ENCODE data around the gene CNGA3.

Gene CNGA3

DNA sequence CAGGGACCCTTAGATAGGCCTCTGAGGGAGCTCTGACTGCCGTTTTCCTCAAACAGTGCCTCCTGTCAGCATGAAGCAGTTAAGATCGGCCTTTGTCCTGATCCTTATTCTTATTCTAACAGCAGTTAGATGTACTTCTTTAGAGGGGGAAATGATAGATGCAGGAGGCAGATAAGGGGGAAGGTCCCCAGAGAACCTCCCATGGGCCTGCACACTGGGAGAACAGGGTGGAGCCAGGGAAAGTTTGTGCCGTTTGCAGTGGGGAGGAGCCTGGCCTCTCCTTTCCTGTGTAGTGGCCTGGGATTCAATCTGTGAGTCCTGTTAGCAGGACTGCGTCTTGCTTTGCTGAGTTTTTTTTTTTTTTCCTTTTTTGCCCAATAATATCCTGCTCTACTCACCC, 90.5 kb downstream of the CNGA3 start:
- ChIA-PET CTCF (no interaction called here), POLR2A (no interaction called here)
- Histone ChIP-seq H3K9me3 (ENCODE audit: control insufficient read depth, insufficient read depth, low read depth, low read length) (no peaks in the 10 kb centered on the region), H3K36me3 (ENCODE audit: control insufficient read depth in 2 of 2, insufficient read depth in 1 of 2, low read length in 2 of 2) (no peaks in the 10 kb centered on the region), H3K4me1 (ENCODE audit: control insufficient read depth, insufficient read depth, low read length) (no peaks in the 10 kb centered on the region), H3K4me3 (ENCODE audit: low read depth, low read length) (no peak overlapping the region), H3K27ac (ENCODE audit: extremely low read depth, low read depth, low read length) (no peak overlapping the region)
- TF ChIP-seq ZNF48 (tag by site-specific recombination; IDR thresholded peaks at IDR 0.05), result no peak
- TF ChIP-seq, protein P1, sequence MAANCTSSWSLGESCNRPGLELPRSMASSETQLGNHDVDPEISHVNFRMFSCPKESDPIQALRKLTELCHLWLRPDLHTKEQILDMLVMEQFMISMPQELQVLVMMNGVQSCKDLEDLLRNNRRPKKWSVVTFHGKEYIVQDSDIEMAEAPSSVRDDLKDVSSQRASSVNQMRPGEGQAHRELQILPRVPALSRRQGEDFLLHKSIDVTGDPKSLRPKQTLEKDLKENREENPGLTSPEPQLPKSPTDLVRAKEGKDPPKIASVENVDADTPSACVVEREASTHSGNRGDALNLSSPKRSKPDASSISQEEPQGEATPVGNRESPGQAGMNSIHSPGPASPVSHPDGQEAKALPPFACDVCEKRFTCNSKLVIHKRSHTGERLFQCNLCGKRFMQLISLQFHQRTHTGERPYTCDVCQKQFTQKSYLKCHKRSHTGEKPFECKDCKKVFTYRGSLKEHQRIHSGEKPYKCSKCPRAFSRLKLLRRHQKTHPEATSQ (tag by site-specific recombination; IDR thresholded peaks at IDR 0.05), result no peak

DNA sequence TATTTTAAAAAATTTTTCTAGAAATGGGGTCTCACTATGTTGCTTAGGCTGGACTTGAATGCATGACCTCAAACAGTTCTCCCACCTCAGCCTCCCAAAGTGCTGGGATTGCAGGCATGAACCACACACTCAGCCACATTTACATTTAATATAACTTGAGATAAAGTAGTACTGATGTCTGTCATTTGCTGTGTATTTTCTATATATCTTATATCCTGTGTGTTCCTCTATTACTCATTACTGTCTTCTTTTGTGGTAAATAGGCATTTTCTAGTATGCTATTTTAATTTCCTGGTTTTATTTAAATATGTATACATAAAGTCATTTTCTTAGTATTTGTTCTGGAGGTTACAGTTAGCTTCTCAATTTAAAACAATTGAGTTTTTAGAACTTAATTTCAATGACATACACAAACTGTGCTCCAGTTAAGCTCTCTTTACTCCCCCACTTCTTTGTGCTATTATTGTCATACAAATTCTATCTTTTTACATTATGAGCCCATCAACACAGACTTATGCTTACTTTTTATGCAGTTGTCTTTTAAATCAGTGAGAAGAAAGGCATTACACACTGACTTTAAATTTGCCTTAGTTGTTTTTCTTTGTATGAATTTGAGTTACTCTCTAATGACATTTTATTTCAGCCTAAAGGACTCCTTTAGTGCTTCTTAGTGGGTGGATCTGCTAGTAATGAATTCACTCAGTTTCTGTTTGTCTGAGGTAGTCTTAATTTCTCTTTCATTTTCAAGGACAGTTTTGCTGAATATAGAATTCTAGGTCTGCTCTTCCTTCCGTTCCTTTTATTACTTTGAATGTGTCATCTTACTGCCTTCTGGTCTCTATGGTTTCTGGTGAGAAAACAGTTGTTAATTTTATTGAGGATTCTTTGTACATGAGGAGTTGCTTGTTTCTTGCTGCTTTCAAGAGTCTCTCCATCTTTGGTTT, 92.2 kb downstream of the CNGA3 start:
- TF ChIP-seq ZNF530 (tag by site-specific recombination; IDR thresholded peaks at IDR 0.05; ENCODE audit: low read depth) (no peak), SETDB1 (IDR thresholded peaks at IDR 0.05; ENCODE audit: insufficient read length, low read length) (peak; percentile 71)
- TF ChIP-seq, protein P2, sequence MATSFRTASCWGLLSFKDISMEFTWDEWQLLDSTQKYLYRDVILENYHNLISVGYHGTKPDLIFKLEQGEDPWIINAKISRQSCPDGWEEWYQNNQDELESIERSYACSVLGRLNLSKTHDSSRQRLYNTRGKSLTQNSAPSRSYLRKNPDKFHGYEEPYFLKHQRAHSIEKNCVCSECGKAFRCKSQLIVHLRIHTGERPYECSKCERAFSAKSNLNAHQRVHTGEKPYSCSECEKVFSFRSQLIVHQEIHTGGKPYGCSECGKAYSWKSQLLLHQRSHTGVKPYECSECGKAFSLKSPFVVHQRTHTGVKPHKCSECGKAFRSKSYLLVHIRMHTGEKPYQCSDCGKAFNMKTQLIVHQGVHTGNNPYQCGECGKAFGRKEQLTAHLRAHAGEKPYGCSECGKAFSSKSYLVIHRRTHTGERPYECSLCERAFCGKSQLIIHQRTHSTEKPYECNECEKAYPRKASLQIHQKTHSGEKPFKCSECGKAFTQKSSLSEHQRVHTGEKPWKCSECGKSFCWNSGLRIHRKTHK (tag by site-specific recombination; IDR thresholded peaks at IDR 0.05), result no peak
- ChIA-PET POLR2A (no interaction called here), CTCF (no interaction called here)
- H3K4me3 ChIP-seq (ENCODE audit: low read depth, low read length), result no peak overlapping the region
- H3K4me1 ChIP-seq (ENCODE audit: control insufficient read depth, insufficient read depth, low read length), result no peaks in the 10 kb centered on the region
- H3K36me3 ChIP-seq (ENCODE audit: control insufficient read depth in 2 of 2, insufficient read depth in 1 of 2, low read length in 2 of 2), result no peaks in the 10 kb centered on the region
- H3K9me3 ChIP-seq (ENCODE audit: control insufficient read depth, insufficient read depth, low read depth, low read length), result no peaks in the 10 kb centered on the region
- no peak overlapping the region for H3K27ac ChIP-seq (ENCODE audit: extremely low read depth, low read depth, low read length)

DNA sequence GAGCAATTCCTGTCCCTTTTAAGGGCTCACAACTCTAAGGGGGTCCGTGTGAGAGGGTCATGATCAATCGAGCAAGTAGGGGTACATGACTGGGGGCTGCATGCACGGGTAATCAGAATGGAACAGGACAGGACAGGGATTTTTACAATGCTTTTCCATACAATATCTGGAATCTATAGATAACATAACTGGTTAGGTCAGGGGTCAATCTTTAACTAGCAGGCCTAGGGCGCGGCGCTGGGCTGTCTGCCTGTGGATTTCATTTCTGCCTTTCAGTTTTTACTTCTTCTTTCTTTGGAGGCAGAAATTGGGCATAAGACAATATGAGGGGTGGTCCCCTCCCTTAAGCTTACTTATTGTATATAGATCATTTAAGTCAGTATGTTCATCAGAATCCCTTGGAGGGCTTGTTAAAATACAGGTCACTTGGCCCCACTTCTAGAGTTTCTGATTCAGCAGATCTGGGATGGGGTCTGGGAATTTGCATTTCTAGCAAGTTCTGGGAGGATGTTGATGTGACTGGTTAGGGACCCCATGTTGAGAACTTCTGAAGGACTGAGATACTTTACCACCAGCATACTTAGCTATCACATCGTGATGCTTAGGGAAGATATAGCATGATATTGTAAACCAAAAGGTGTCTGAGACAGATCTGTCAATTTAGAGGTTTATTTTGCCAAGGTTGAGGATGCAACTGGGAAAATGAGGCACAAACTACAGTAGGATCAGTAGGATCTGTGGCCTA, 95.6 kb downstream of the CNGA3 start:
- ChIA-PET CTCF (interaction anchor here (0.6 kb wide), 1 partner anchor 353 kb away, joined by 3 read pairs; no protein-coding TSS in a partner anchor), POLR2A (no interaction called here)
- Histone ChIP-seq H3K9me3 (ENCODE audit: control insufficient read depth, insufficient read depth, low read depth, low read length) (no peaks in the 10 kb centered on the region), H3K4me3 (ENCODE audit: low read depth, low read length) (no peak overlapping the region), H3K36me3 (ENCODE audit: control insufficient read depth in 2 of 2, insufficient read depth in 1 of 2, low read length in 2 of 2) (no peaks in the 10 kb centered on the region), H3K27ac (ENCODE audit: extremely low read depth, low read depth, low read length) (no peak overlapping the region), H3K4me1 (ENCODE audit: control insufficient read depth, insufficient read depth, low read length) (peaks cover 3% of the 10 kb centered on the region; the same call in 1 of the 2 replicates)
- no peak for TF ChIP-seq ZNF558 (tag by site-specific recombination; IDR thresholded peaks at IDR 0.05)
- TF ChIP-seq, protein P3, sequence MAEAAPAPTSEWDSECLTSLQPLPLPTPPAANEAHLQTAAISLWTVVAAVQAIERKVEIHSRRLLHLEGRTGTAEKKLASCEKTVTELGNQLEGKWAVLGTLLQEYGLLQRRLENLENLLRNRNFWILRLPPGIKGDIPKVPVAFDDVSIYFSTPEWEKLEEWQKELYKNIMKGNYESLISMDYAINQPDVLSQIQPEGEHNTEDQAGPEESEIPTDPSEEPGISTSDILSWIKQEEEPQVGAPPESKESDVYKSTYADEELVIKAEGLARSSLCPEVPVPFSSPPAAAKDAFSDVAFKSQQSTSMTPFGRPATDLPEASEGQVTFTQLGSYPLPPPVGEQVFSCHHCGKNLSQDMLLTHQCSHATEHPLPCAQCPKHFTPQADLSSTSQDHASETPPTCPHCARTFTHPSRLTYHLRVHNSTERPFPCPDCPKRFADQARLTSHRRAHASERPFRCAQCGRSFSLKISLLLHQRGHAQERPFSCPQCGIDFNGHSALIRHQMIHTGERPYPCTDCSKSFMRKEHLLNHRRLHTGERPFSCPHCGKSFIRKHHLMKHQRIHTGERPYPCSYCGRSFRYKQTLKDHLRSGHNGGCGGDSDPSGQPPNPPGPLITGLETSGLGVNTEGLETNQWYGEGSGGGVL (tag by site-specific recombination; IDR thresholded peaks at IDR 0.05), result no peak
- TF ChIP-seq ZNF211 (tag by site-specific recombination; IDR thresholded peaks at IDR 0.05; ENCODE audit: low read depth), result no peak
- TF ChIP-seq, protein P4, sequence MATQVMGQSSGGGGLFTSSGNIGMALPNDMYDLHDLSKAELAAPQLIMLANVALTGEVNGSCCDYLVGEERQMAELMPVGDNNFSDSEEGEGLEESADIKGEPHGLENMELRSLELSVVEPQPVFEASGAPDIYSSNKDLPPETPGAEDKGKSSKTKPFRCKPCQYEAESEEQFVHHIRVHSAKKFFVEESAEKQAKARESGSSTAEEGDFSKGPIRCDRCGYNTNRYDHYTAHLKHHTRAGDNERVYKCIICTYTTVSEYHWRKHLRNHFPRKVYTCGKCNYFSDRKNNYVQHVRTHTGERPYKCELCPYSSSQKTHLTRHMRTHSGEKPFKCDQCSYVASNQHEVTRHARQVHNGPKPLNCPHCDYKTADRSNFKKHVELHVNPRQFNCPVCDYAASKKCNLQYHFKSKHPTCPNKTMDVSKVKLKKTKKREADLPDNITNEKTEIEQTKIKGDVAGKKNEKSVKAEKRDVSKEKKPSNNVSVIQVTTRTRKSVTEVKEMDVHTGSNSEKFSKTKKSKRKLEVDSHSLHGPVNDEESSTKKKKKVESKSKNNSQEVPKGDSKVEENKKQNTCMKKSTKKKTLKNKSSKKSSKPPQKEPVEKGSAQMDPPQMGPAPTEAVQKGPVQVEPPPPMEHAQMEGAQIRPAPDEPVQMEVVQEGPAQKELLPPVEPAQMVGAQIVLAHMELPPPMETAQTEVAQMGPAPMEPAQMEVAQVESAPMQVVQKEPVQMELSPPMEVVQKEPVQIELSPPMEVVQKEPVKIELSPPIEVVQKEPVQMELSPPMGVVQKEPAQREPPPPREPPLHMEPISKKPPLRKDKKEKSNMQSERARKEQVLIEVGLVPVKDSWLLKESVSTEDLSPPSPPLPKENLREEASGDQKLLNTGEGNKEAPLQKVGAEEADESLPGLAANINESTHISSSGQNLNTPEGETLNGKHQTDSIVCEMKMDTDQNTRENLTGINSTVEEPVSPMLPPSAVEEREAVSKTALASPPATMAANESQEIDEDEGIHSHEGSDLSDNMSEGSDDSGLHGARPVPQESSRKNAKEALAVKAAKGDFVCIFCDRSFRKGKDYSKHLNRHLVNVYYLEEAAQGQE (tag by site-specific recombination; IDR thresholded peaks at IDR 0.05), result no peak
- TF ChIP-seq TCF7L2 (IDR thresholded peaks at IDR 0.05; ENCODE audit: borderline replicate concordance, low read depth, low read length), result no peak
- no peak for TF ChIP-seq ZSCAN23 (tag by site-specific recombination; IDR thresholded peaks at IDR 0.05)
- TF ChIP-seq FEZF1 (tag by site-specific recombination; IDR thresholded peaks at IDR 0.05), result no peak
- TF ChIP-seq ZNF302 (tag by site-specific recombination; IDR thresholded peaks at IDR 0.05; ENCODE audit: low read depth), result no peak
- TF ChIP-seq SP2 (tag by site-specific recombination; IDR thresholded peaks at IDR 0.05), result no peak
- no peak for TF ChIP-seq ZNF830 (tag by site-specific recombination; IDR thresholded peaks at IDR 0.05; ENCODE audit: low read depth)
- no peak for TF ChIP-seq ZNF202 (tag by site-specific recombination; IDR thresholded peaks at IDR 0.05; ENCODE audit: borderline replicate concordance)
- TF ChIP-seq, protein P5, sequence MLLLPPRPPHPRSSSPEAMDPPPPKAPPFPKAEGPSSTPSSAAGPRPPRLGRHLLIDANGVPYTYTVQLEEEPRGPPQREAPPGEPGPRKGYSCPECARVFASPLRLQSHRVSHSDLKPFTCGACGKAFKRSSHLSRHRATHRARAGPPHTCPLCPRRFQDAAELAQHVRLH (tag by site-specific recombination; IDR thresholded peaks at IDR 0.05), result no peak
- no peak for TF ChIP-seq GLI4 (tag by site-specific recombination; IDR thresholded peaks at IDR 0.05)
